ENCODE measurements around the gene IL36G. TPM values are rescaled to one million over a fixed set of nuclear protein-coding genes. Genes with fewer than 3 reads are reported as not detected.

Gene IL36G
- total RNA-seq, 1 experiment from 2014 or later, result not detected

Small RNA genes within 50 kb of the gene (small RNA-seq; reads per million reads assigned to genes)
- 0 reads per million in 2 experiments for gene HMGN2P23

Other genes starting within 250 kb of the IL36G start
- 7.1 and 7.7 TPM in 2 replicates for gene CKAP2L, start 213.4 kb upstream of the IL36G start, total RNA-seq (2014; rRNA removed; shearing (Covaris generic))
- not detected in 2 replicates for gene IL1A, start 193.5 kb upstream of the IL36G start, total RNA-seq (2014; rRNA removed; shearing (Covaris generic))
- 0.69 TPM in 1 of 2 replicates, not detected in the other for gene IL1B, start 141.2 kb upstream of the IL36G start, total RNA-seq (2014; rRNA removed; shearing (Covaris generic))
- not detected in 2 replicates for gene IL37, start 66.8 kb upstream of the IL36G start, total RNA-seq (2014; rRNA removed; shearing (Covaris generic))
- gene IL36A, start 27.5 kb downstream of the IL36G start, total RNA-seq (2014; rRNA removed; shearing (Covaris generic)), result not detected in 2 replicates
- not detected in 2 replicates for gene IL36B, start 74.9 kb downstream of the IL36G start, total RNA-seq (2014; rRNA removed; shearing (Covaris generic))
- gene IL36RN, start 81.2 kb downstream of the IL36G start, total RNA-seq (2014; rRNA removed; shearing (Covaris generic)), result not detected in 2 replicates
- not detected in 2 replicates for gene IL1F10, start 90.0 kb downstream of the IL36G start, total RNA-seq (2014; rRNA removed; shearing (Covaris generic))
- not detected in 2 replicates for gene IL1RN, start 149.6 kb downstream of the IL36G start, total RNA-seq (2014; rRNA removed; shearing (Covaris generic))
- gene PSD4, start 196.0 kb downstream of the IL36G start, total RNA-seq (2014; rRNA removed; shearing (Covaris generic)), result 0.43 and 0.63 TPM in 2 replicates

Data from SK-MEL-5 (cell line).